BE2C (cell line): ENCODE results near the gene PROZ.
A peak's percentile ranks its signal among the peaks of the same experiment; 100 is the strongest.
"Not testable (repeated sequence)": the region's sequence is repeated elsewhere in the genome, so short reads cannot be mapped to it uniquely, and the experiment has no call there.

ENCODE experiments used
- DNase-seq: peaks from one replicate; pipeline ENCODE4 v3.0.0-alpha.2; 2020
- H3K27me3 ChIP-seq: fragments of 250-450 bp; sonication (Bioruptor Pico); 2 replicates; pipeline ENCODE4 v1.5.1; 2020; ENCODE audit warnings: mild to moderate bottlenecking
- H3K36me3 ChIP-seq: fragments of 250-450 bp; sonication (Bioruptor Pico); 2 replicates; pipeline ENCODE4 v1.5.1; 2020; ENCODE audit warnings: mild to moderate bottlenecking
- H3K4me1 ChIP-seq: fragments of 250-450 bp; sonication (Bioruptor Pico); 2 replicates; pipeline ENCODE4 v1.5.1; 2020
- H3K4me3 ChIP-seq: 2 replicates; pipeline ENCODE4 v1.5.1; 2011; ENCODE audit warnings: low read depth, low read length
- H3K9me3 ChIP-seq: fragments of 250-450 bp; sonication (Bioruptor Pico); 2 replicates; pipeline ENCODE4 v1.5.1; 2020
- CTCF ChIP-seq: IDR thresholded peaks from 2 replicates; pipeline ENCODE4 v1.5.1; 2012; ENCODE audit warnings: mild to moderate bottlenecking, low read depth, low read length

The PROZ gene

GRCh38 chr13:113155982-113156655 is 2.3 kb upstream of the PROZ start:
- no peaks in the 10 kb centered on the region for H3K36me3 ChIP-seq
- DNase-seq: no peak
- peaks cover 27% of the 10 kb centered on the region for H3K4me1 ChIP-seq
- no peak for TF ChIP-seq CTCF
- no peaks in the 10 kb centered on the region; the same call in 1 of the 2 replicates for H3K9me3 ChIP-seq
- no peaks in the 10 kb centered on the region for H3K27me3 ChIP-seq
- no peak overlapping the region for H3K4me3 ChIP-seq

GRCh38 chr13:113157206-113157928 is 1.1 kb upstream of the PROZ start:
- Histone ChIP-seq H3K36me3 (no peaks in the 10 kb centered on the region), H3K4me3 (no peak overlapping the region; the same call in 1 of the 2 replicates), H3K9me3 (no peaks in the 10 kb centered on the region; the same call in 1 of the 2 replicates), H3K4me1 (peaks cover 27% of the 10 kb centered on the region), H3K27me3 (no peaks in the 10 kb centered on the region)
- DNase-seq: peak; percentile 39
- no peak for TF ChIP-seq CTCF

GRCh38 chr13:113158946-113159345 is 498 bp downstream of the PROZ start:
- no peaks in the 10 kb centered on the region; the same call in 1 of the 2 replicates for H3K9me3 ChIP-seq
- DNase-seq: no peak
- no peak for TF ChIP-seq CTCF
- H3K36me3 ChIP-seq: no peaks in the 10 kb centered on the region
- H3K4me3 ChIP-seq: no peak overlapping the region
- no peaks in the 10 kb centered on the region for H3K27me3 ChIP-seq
- peaks cover 22% of the 10 kb centered on the region for H3K4me1 ChIP-seq

GRCh38 chr13:113159701-113160100 is 1.3 kb downstream of the PROZ start:
- H3K27me3 ChIP-seq: no peaks in the 10 kb centered on the region
- no peak for DNase-seq
- H3K36me3 ChIP-seq: no peaks in the 10 kb centered on the region
- no peaks in the 10 kb centered on the region; the same call in 1 of the 2 replicates for H3K9me3 ChIP-seq
- no peak overlapping the region for H3K4me3 ChIP-seq
- no peak for TF ChIP-seq CTCF
- peaks cover 18% of the 10 kb centered on the region for H3K4me1 ChIP-seq

GRCh38 chr13:113160983-113161382 is 2.5 kb downstream of the PROZ start:
- TF ChIP-seq CTCF: no peak
- H3K4me3 ChIP-seq: no peak overlapping the region
- no peaks in the 10 kb centered on the region; the same call in 1 of the 2 replicates for H3K9me3 ChIP-seq
- DNase-seq: no peak
- peaks cover 16% of the 10 kb centered on the region for H3K4me1 ChIP-seq
- H3K27me3 ChIP-seq: no peaks in the 10 kb centered on the region
- no peaks in the 10 kb centered on the region for H3K36me3 ChIP-seq

- TF ChIP-seq CTCF: no peak
- H3K36me3 ChIP-seq: no peaks in the 10 kb centered on the region
- peaks cover 16% of the 10 kb centered on the region for H3K4me1 ChIP-seq
- no peak for DNase-seq
- no peak overlapping the region for H3K4me3 ChIP-seq
- no peaks in the 10 kb centered on the region for H3K27me3 ChIP-seq
- H3K9me3 ChIP-seq: no peaks in the 10 kb centered on the region; the same call in 1 of the 2 replicates
Measured at GRCh38 chr13:113161433-113161832, 3.0 kb downstream of the PROZ start.

- not testable (repeated sequence) for H3K36me3 ChIP-seq, H3K9me3 ChIP-seq, H3K27me3 ChIP-seq, DNase-seq, H3K4me3 ChIP-seq
- H3K4me1 ChIP-seq: peaks cover 16% of the 10 kb centered on the region
Measured at GRCh38 chr13:113161975-113162374, 3.5 kb downstream of the PROZ start.
